GM12878 (cell line): Measurements from ENCODE around the gene HSPB1. TPM values are rescaled to one million over a fixed set of nuclear protein-coding genes. Genes with fewer than 3 reads are reported as not detected.

Experiments used
- ATAC-seq: fragments of 200-7000 bp; cut with Tn5 transposase; 3 replicates; pipeline ENCODE4 v1.9.1; 2020; ENCODE audit warnings: mild to moderate bottlenecking, moderate library complexity
- BruUV-seq: library from RNA; stranded (reverse); fragments of 400-500 nt; replicated peaks from 2 replicates; lab custom pipeline; 2021; lab: Mats Ljungman, UMichigan
- CTCF ChIA-PET: fragments of 300-600 bp; sonication (Branson Sonifier 250); formaldehyde crosslinking; extraction: SDS; loops from one replicate; lab custom pipeline; 2021; ENCODE audit warnings: inconsistent platforms; lab: Yijun Ruan, JAX
- POLR2A ChIA-PET: fragments of 350-600 bp; formaldehyde crosslinking; extraction: SDS; loops from one replicate; lab custom pipeline; 2021; ENCODE audit warnings: inconsistent platforms; lab: Charles Lee
- RAD21 ChIA-PET: fragments of 300-600 bp; sonication (Branson Sonifier 250); formaldehyde crosslinking; loops from one replicate; lab custom pipeline; 2023; ENCODE audit warnings: antibody characterized with exemption; ENCODE audit not compliant: unreplicated experiment; lab: Charles Lee
- SMC1A ChIA-PET: fragments of 300-600 bp; sonication (Branson Sonifier 250); formaldehyde crosslinking; loops from one replicate; lab custom pipeline; 2023; ENCODE audit not compliant: unreplicated experiment, uncharacterized antibody; lab: Charles Lee
- DNase-seq: peaks from one replicate; pipeline ENCODE4 v3.0.0-alpha.2; 2011; ENCODE audit warnings: low read depth, low spot score
- FAIRE-seq: peaks from 3 replicates; lab custom pipeline; 2011; peaks lifted over from hg19 to GRCh38; lab: Jason Lieb, UNC
- H2AFZ ChIP-seq: 2 replicates; pipeline ENCODE4 v1.6.0; 2011; ENCODE audit warnings: low read depth, low read length, control low read depth; ENCODE audit not compliant: control insufficient read depth
- H3K27ac ChIP-seq: 2 replicates; pipeline ENCODE4 v1.5.1; 2011; ENCODE audit warnings: control low read depth; ENCODE audit not compliant: control insufficient read depth, insufficient read depth
- H3K27me3 ChIP-seq, 2 experiments: replicated peaks in 1 of 2; 2 replicates each; pipeline versions ENCODE4 v1.6.0 to v1.6.1; 2011; ENCODE audit warnings: low read length in 1 of 2; ENCODE audit not compliant: control insufficient read depth in 2 of 2, insufficient read depth in 2 of 2
- H3K36me3 ChIP-seq, 2 experiments: 2 replicates each; pipeline ENCODE4 v1.5.1; 2011; ENCODE audit warnings: low read length in 1 of 2; ENCODE audit not compliant: control insufficient read depth in 2 of 2, insufficient read depth in 2 of 2
- H3K4me1 ChIP-seq: 2 replicates; pipeline ENCODE4 v1.6.1; 2011; ENCODE audit warnings: mild to moderate bottlenecking, low read length, moderate library complexity, mixed read lengths; ENCODE audit not compliant: control insufficient read depth, insufficient read depth
- H3K4me2 ChIP-seq: 2 replicates; pipeline ENCODE4 v1.6.0; 2011; ENCODE audit warnings: control low read depth; ENCODE audit not compliant: control insufficient read depth, insufficient read depth
- H3K4me3 ChIP-seq: fragments of 200-600 bp; sonication (generic); 2 replicates; pipeline ENCODE4 v1.5.1; 2016
- H3K79me2 ChIP-seq: 2 replicates; pipeline ENCODE4 v1.6.0; 2011; ENCODE audit warnings: low read length; ENCODE audit not compliant: control insufficient read depth, insufficient read depth
- H3K9ac ChIP-seq: 2 replicates; pipeline ENCODE4 v1.8.0; 2011; ENCODE audit warnings: low read length, control low read depth, mixed read lengths; ENCODE audit not compliant: control insufficient read depth, insufficient read depth
- H3K9me3 ChIP-seq: replicated peaks from 3 replicates; pipeline ENCODE4 v1.5.1; 2011; ENCODE audit warnings: mild to moderate bottlenecking, low read length; ENCODE audit not compliant: control insufficient read depth, insufficient read depth
- H4K20me1 ChIP-seq: 2 replicates; pipeline ENCODE4 v1.6.0; 2011; ENCODE audit not compliant: control insufficient read depth, insufficient read depth
- EED ChIP-seq: sonication (generic); IDR thresholded peaks from 2 replicates; pipeline ENCODE4 v1.6.1; 2016; ENCODE audit warnings: antibody characterized with exemption, low read depth
- GABPA ChIP-seq: IDR thresholded peaks from 2 replicates; pipeline ENCODE4 v1.6.1; 2014; ENCODE audit warnings: antibody characterized with exemption, low read depth, mild to moderate bottlenecking, inconsistent platforms
- HDAC6 ChIP-seq: fragments of 200-600 bp; sonication (generic); IDR thresholded peaks from one replicate; pipeline ENCODE4 v1.8.0; 2017; ENCODE audit warnings: antibody characterized with exemption; ENCODE audit not compliant: unreplicated experiment
- POLR2AphosphoS5 ChIP-seq: IDR thresholded peaks from 2 replicates; pipeline ENCODE4 v1.6.1; 2011; ENCODE audit warnings: mild to moderate bottlenecking, low read length, inconsistent platforms
- STAT3 ChIP-seq: IDR thresholded peaks from 2 replicates; pipeline ENCODE4 v1.6.1; 2011; ENCODE audit warnings: low read depth, low read length, improper control_type of control experiment
- YBX1 ChIP-seq: fragments of 450-650 bp; IDR thresholded peaks from 2 replicates; pipeline ENCODE4 v1.6.1; 2016; ENCODE audit warnings: antibody characterized with exemption
- WGBS: methylation state at CpG from one replicate; pipeline ENCODE4 v1.1.6; 2016; ENCODE audit warnings: low lambda C conversion rate; ENCODE audit not compliant: insufficient replicate concordance, insufficient coverage; ENCODE audit errors: missing lambda C conversion rate; 5-methylcytosine and 5-hydroxymethylcytosine counted together
- in situ Hi-C: fragments of 300-500 bp; cut with MboI; formaldehyde crosslinking; loops from 9 replicates; pipeline ENCODE4 v1.14.3; 2018; ENCODE audit warnings: mixed read lengths
- intact Hi-C: fragments of 100-400 bp; cut with micrococcal nuclease; formaldehyde crosslinking; loops from one replicate; pipeline ENCODE4 v1.14.2; 2022; ENCODE audit not compliant: unreplicated experiment
- polyA plus RNA-seq, 11 experiments: library from polyadenylated mRNA; depleted of rRNA in 4 of 11; unstranded in 6 of 11; stranded (reverse) in 5 of 11; fragments of >200 nt; fragmentation: Nextera tagmentation in 4 of 11; fragmentation: Illumina TruSeq in 1 of 11; extraction: Ambion mirVana in 4 of 11; extraction: Trizol in 1 of 11; gene quantifications; 1 replicate in 1 of 11; 2 replicates in 10 of 11; pipeline versions ENCODE4 v1.2.1 to v1.2.3, GENCODE V29; 2011 to 2016; ENCODE audit warnings: inconsistent platforms in 2 of 11, missing spikeins in 2 of 11, low read depth in 1 of 11
- total RNA-seq, 4 experiments: library from RNA; depleted of rRNA in 3 of 4; stranded (reverse); fragments of >200 nt in 3 of 4; fragmentation: Illumina TruSeq in 1 of 4; extraction: Trizol in 1 of 4; gene quantifications; 2 replicates each; pipeline versions ENCODE4 v1.2.1 to v1.2.3, GENCODE V29; 2013 to 2021

HSPB1 gene
- total and polyA plus RNA-seq, 10 of the 15 experiments (the other 5 are each of a cell fraction or from before 2014, with no cell fraction given): 13.7 to 297 (median 62.0) TPM

DNA sequence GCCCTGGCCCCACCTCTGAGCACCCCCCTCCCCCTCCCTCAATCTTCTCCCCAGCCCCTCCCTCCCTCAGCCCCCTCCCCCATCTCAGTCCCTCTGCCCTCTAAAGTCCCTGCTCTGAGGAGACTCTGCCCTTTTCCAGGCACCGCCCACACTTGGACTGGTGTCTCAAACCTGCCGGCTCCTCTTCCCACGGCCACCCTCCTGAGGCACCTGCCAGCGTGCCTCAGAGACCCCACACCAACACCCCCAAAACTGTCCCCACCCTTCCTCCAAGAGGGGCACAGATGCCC is 34.6 kb upstream of the HSPB1 start:
- Histone ChIP-seq H3K9ac (no peak overlapping the region), H4K20me1 (no peaks in the 10 kb centered on the region), H3K9me3 (no peaks in the 10 kb centered on the region), H3K4me3 (no peak overlapping the region), H3K27me3 (no peaks in the 10 kb centered on the region), H3K79me2 (no peaks in the 10 kb centered on the region), H3K4me1 (peaks cover 11% of the 10 kb centered on the region), H2AFZ (no peak overlapping the region), H3K36me3 (no peaks in the 10 kb centered on the region), H3K27ac (no peak overlapping the region), H3K4me2 (peak overlapping the region; percentile 57; the same call in 1 of the 2 replicates)
- no peak for TF ChIP-seq STAT3
- no peak for TF ChIP-seq GABPA
- TF ChIP-seq POLR2AphosphoS5: no peak
- TF ChIP-seq YBX1: no peak
- no peak for TF ChIP-seq EED
- FAIRE-seq: no peak
- ChIA-PET CTCF (interaction anchor here (1.3 kb wide), 1 partner anchor 41 kb away, joined by 4 read pairs; no protein-coding TSS in a partner anchor), POLR2A (interaction anchor here (0.5 kb wide), 1 partner anchor 11 kb away, joined by 5 read pairs; no protein-coding TSS in a partner anchor), RAD21 (interaction anchor here (0.6 kb wide), 1 partner anchor 8 kb away, joined by 3 read pairs; no protein-coding TSS in a partner anchor), SMC1A (no interaction called here)
- in situ Hi-C loops (no loop called here), intact Hi-C loops (no loop called here)
- 0% methylated on average over 3 of the region's 4 CpGs for WGBS
- no peak for DNase-seq
- no TSS peak for BruUV-seq
- no peak; the same call in 2 of the 3 replicates for ATAC-seq

DNA sequence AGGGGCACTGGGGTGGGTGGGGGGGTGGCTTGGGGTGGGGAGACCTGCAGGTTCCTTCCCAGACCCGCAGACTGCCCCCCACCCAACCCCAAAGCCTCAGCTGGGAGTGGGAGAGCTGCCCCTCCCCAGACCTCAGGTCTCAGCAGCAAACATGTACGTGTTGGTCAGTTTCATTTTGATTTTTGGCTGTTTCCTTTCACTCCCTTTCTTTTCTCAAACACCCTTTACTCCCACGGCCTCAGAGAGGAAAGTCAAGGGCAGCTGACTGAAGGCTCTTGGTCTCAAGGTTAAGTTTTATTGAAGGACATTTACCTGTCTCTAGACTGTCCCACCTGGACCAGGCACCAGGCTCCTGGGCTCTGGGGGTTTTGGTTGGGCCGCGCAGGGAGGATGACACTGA is 34.1 kb upstream of the HSPB1 start:
- no peak overlapping the region for H3K9ac ChIP-seq
- TF ChIP-seq HDAC6: no peak
- TF ChIP-seq, all 136 proteins: peak for 0
- Histone ChIP-seq H3K4me3 (no peak overlapping the region), H3K79me2 (no peaks in the 10 kb centered on the region), H3K27ac (no peak overlapping the region), H4K20me1 (no peaks in the 10 kb centered on the region), H3K36me3 (no peaks in the 10 kb centered on the region), H3K4me2 (peak overlapping the region; percentile 50), H3K9me3 (no peaks in the 10 kb centered on the region), H2AFZ (no peak overlapping the region), H3K27me3 (no peaks in the 10 kb centered on the region), H3K4me1 (peaks cover 16% of the 10 kb centered on the region)
- POLR2A ChIA-PET: interaction anchor here (0.5 kb wide), 1 partner anchor 11 kb away, joined by 5 read pairs; no protein-coding TSS in a partner anchor
- in situ Hi-C loops (no loop called here), intact Hi-C loops (no loop called here)
- CTCF ChIA-PET: interaction anchor here (1.3 kb wide), 1 partner anchor 41 kb away, joined by 4 read pairs; no protein-coding TSS in a partner anchor
- SMC1A ChIA-PET: no interaction called here
- DNase-seq: no peak
- 30% methylated on average over 5 of the region's 5 CpGs for WGBS
- no peak for FAIRE-seq
- RAD21 ChIA-PET: interaction anchor here (0.6 kb wide), 1 partner anchor 8 kb away, joined by 3 read pairs; no protein-coding TSS in a partner anchor
- BruUV-seq: no TSS peak
- peak; percentile 33 for ATAC-seq
